ENCODE measurements around the gene RAB31.

DNA sequence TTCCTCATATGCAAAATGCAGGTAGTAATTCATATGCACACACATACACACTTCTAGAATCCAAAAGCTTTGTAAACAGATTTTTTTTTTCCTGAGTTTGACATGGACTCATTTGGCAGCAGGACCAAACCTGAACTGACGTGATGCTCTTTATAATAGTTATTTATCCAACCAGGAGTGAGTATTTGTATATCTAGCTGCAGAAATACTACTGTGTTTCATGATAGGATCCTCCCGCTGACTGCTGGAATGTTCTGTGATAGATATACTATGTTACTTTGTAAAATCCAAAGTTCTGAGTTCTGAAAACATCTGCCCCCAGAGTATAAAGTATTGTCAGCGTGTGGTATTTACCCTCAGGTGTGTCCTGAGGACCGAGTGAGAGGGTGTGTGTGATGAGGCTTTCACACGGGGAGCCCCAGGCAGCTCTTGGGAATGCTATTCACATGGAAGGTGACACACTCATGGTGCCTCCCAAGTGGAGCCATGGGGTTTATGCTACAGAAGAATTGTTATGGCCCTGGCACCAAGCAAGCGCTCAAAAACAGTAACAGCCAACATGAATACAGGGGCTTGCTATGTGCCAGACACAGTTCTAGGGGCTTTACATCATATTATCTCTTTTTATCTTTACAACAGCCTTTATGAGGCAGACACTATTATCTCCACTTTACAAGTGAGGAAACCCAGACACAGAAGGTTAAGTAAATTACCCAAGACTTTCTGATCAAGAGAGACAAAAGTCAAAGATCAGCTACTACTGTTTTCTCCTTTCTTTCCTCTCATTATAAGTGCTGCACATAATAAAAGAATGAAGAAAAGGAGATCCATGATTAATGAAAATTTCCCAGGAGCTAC lies 161.0 kb downstream of the RAB31 start:
- TF ChIP-seq POLR2AphosphoS5 (IDR thresholded peaks at IDR 0.05; ENCODE audit: low read depth, low read length) (no peak), TAF1 (IDR thresholded peaks at IDR 0.05; ENCODE audit: low read depth, low read length) (no peak), POLR2A (IDR thresholded peaks at IDR 0.05; ENCODE audit: low read depth, low read length) (no peak), PAX5 (IDR thresholded peaks at IDR 0.05; ENCODE audit: insufficient read depth, low read length, severe bottlenecking) (no peak)

Measured in GM12891 (cell line).